ENCODE results near the gene ETHE1. TPM values are rescaled to one million over a fixed set of nuclear protein-coding genes. Genes with fewer than 3 reads are reported as not detected.

ETHE1 gene
- total RNA-seq, 1 experiment from 2014 or later = 78.0 TPM

DNA sequence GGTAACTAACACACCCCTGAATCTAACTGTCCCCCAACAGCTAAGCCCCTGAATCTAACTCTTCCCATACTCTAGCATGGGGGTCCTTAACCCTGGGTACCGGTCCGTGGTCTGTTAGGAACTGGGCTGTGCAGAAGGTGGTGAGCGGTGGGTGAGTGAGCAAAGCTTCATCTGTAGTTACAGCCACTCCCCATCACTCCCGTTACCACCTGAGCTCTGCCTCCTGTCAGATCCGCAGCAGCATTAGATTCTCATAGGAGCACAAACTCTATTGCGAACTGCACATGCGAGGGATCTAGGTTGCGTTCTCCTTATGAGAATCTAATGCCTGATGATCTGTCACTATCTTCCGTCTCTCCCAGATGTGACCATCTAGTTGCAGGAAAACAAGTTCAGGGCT lies 16.3 kb downstream of the ETHE1 start:
- no peak for TF ChIP-seq CTCF (IDR thresholded peaks at IDR 0.05; ENCODE audit: unreplicated experiment)
- Mint-ChIP-seq H3K4me1 (ENCODE audit: insufficient read depth, unreplicated experiment) (peaks cover 4% of the 10 kb centered on the region), H3K27me3 (ENCODE audit: insufficient read depth, unreplicated experiment) (no peaks in the 10 kb centered on the region), H3K4me3 (ENCODE audit: unreplicated experiment) (no peak overlapping the region), H3K36me3 (ENCODE audit: insufficient read depth, unreplicated experiment) (peaks cover 66% of the 10 kb centered on the region), H3K27ac (ENCODE audit: low read depth, unreplicated experiment) (no peak overlapping the region), H3K9me3 (ENCODE audit: unreplicated experiment) (no peaks in the 10 kb centered on the region)
- intact Hi-C loops (cut with micrococcal nuclease) = no loop called here
- BruUV-seq (replicated peaks) = no TSS peak
- ChIA-PET POLR2A (interaction anchor here (0.6 to 1.5 kb wide), 4 partner anchors 19 to 48 kb away, joined by 3 to 4 read pairs (median 3); no protein-coding TSS in a partner anchor), CTCF (interaction anchor here (0.6 to 1.8 kb wide), 7 partner anchors 9 to 83 kb away, joined by 3 to 6 read pairs (median 3); no protein-coding TSS in a partner anchor)
- no peak for DNase-seq (ENCODE audit: unreplicated experiment)

DNA sequence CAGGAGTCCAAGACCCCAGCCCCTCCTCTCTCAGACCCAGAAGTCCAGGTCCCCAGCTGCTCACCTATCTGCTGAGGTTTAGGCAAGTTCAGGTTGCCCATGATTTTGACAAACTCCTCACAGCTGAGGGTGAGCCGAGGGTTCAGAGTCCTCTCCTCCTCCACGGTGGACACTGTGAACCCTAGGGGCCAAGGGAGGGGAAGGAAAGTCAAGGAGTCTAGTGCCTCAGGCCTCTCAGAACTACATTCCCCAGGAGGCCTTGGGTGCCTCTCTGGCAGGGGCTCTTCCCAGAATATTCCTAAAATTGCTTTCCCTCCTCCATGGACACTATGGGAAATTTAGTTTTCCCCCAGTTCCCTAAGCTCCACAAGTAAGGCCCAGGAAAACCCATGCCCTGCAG lies 19.1 kb downstream of the ETHE1 start:
- H3K36me3 Mint-ChIP-seq (ENCODE audit: insufficient read depth, unreplicated experiment) = peaks cover 66% of the 10 kb centered on the region
- no TSS peak for BruUV-seq (replicated peaks)
- ChIA-PET CTCF (interaction anchor here (2.1 kb wide), 1 partner anchor 61 kb away, joined by 9 read pairs; no protein-coding TSS in a partner anchor), POLR2A (interaction anchor here (0.6 kb wide), 1 partner anchor 34 kb away, joined by 3 read pairs; no protein-coding TSS in a partner anchor)
- no peak overlapping the region for H3K4me3 Mint-ChIP-seq (ENCODE audit: unreplicated experiment)
- H3K27ac Mint-ChIP-seq (ENCODE audit: low read depth, unreplicated experiment) = peak overlapping the region; percentile 49
- no peaks in the 10 kb centered on the region for H3K9me3 Mint-ChIP-seq (ENCODE audit: unreplicated experiment)
- no peaks in the 10 kb centered on the region for H3K27me3 Mint-ChIP-seq (ENCODE audit: insufficient read depth, unreplicated experiment)
- no peak for TF ChIP-seq CTCF (IDR thresholded peaks at IDR 0.05; ENCODE audit: unreplicated experiment)
- peaks cover 9% of the 10 kb centered on the region for H3K4me1 Mint-ChIP-seq (ENCODE audit: insufficient read depth, unreplicated experiment)
- intact Hi-C loops (cut with micrococcal nuclease) = no loop called here
- no peak for DNase-seq (ENCODE audit: unreplicated experiment)

- H3K36me3 Mint-ChIP-seq (ENCODE audit: insufficient read depth, unreplicated experiment) = peaks cover 64% of the 10 kb centered on the region
- H3K4me3 Mint-ChIP-seq (ENCODE audit: unreplicated experiment) = no peak overlapping the region
- H3K27me3 Mint-ChIP-seq (ENCODE audit: insufficient read depth, unreplicated experiment) = no peaks in the 10 kb centered on the region
- no peak for TF ChIP-seq CTCF (IDR thresholded peaks at IDR 0.05; ENCODE audit: unreplicated experiment)
- H3K9me3 Mint-ChIP-seq (ENCODE audit: unreplicated experiment) = no peaks in the 10 kb centered on the region
- DNase-seq (ENCODE audit: unreplicated experiment) = no peak
- CTCF ChIA-PET = interaction anchor here (3.4 kb wide), 1 partner anchor 59 kb away, joined by 19 read pairs; no protein-coding TSS in a partner anchor
- intact Hi-C loops (cut with micrococcal nuclease) = no loop called here
- H3K27ac Mint-ChIP-seq (ENCODE audit: low read depth, unreplicated experiment) = no peak overlapping the region
- peaks cover 11% of the 10 kb centered on the region for H3K4me1 Mint-ChIP-seq (ENCODE audit: insufficient read depth, unreplicated experiment)
- BruUV-seq (replicated peaks) = no TSS peak
- POLR2A ChIA-PET = interaction anchor here (3.9 kb wide), 1 partner anchor 43 kb away, joined by 29 read pairs; no protein-coding TSS in a partner anchor
These were observed 20.4 kb downstream of the ETHE1 start for GRCh38 chr19:43506629-43507028.

- intact Hi-C loops (cut with micrococcal nuclease) = no loop called here
- H3K4me1 Mint-ChIP-seq (ENCODE audit: insufficient read depth, unreplicated experiment) = peaks cover 11% of the 10 kb centered on the region
- H3K27me3 Mint-ChIP-seq (ENCODE audit: insufficient read depth, unreplicated experiment) = no peaks in the 10 kb centered on the region
- H3K9me3 Mint-ChIP-seq (ENCODE audit: unreplicated experiment) = no peaks in the 10 kb centered on the region
- no peak for DNase-seq (ENCODE audit: unreplicated experiment)
- BruUV-seq (replicated peaks) = no TSS peak
- H3K36me3 Mint-ChIP-seq (ENCODE audit: insufficient read depth, unreplicated experiment) = peaks cover 58% of the 10 kb centered on the region
- no peak for TF ChIP-seq CTCF (IDR thresholded peaks at IDR 0.05; ENCODE audit: unreplicated experiment)
- ChIA-PET CTCF (interaction anchor here (1.2 to 3.4 kb wide), 2 partner anchors 15 to 58 kb away, joined by 5 to 19 read pairs; no protein-coding TSS in a partner anchor), POLR2A (interaction anchor here (0.9 to 3.9 kb wide), 5 partner anchors 27 to 57 kb away, joined by 3 to 29 read pairs (median 3); partner anchors contain the start of genes LYPD3 and ZNF575)
- H3K4me3 Mint-ChIP-seq (ENCODE audit: unreplicated experiment) = no peak overlapping the region
- H3K27ac Mint-ChIP-seq (ENCODE audit: low read depth, unreplicated experiment) = no peak overlapping the region
These were observed 21.1 kb downstream of the ETHE1 start for GRCh38 chr19:43505941-43506340.

Data from MCF 10A (cell line).